Right cardiac atrium (tissue), 5 donors: ENCODE data around the gene CA10. TPM values are rescaled to one million over a fixed set of nuclear protein-coding genes. Genes with fewer than 3 reads are reported as not detected.

Experiments used
- ATAC-seq, 2 donors: fragments of 200-7000 bp; cut with Tn5 transposase; one replicate each; pipeline versions ENCODE4 v1.8.0 to v1.9.1; 2020; ENCODE audit warnings: moderate library complexity in 2 of 2, mild to moderate bottlenecking in 1 of 2
- DNase-seq, 3 donors: peaks; one replicate each; pipeline ENCODE4 v3.0.0-alpha.2; 2020
- H3K27ac ChIP-seq: one replicate; pipeline ENCODE4 v1.5.1; 2013; ENCODE audit warnings: mild to moderate bottlenecking, low read length, control low read depth, moderate library complexity
- H3K27me3 ChIP-seq: one replicate; pipeline ENCODE4 v1.6.1; 2013; ENCODE audit not compliant: control insufficient read depth, insufficient read depth
- H3K4me1 ChIP-seq: one replicate; pipeline ENCODE4 v1.6.1; 2013; ENCODE audit warnings: low read length; ENCODE audit not compliant: control insufficient read depth, insufficient read depth
- H3K4me3 ChIP-seq: one replicate; pipeline ENCODE4 v1.5.1; 2013; ENCODE audit warnings: low read length, control low read depth
- H3K9me3 ChIP-seq: one replicate; pipeline ENCODE4 v1.6.1; 2013; ENCODE audit warnings: low read length; ENCODE audit not compliant: control insufficient read depth
- WGBS: extraction: QIAGEN DNeasy Blood & Tissue Kit; methylation state at CpG from one replicate; pipeline ENCODE4 v1.1.7; 2013; 5-methylcytosine and 5-hydroxymethylcytosine counted together
- intact Hi-C, 4 donors: fragments of 100-400 bp; cut with DNase I; formaldehyde crosslinking; loops; one replicate each; pipeline versions ENCODE4 v1.11.0 to v1.14.0; 2022 to 2023
- polyA plus RNA-seq: library from polyadenylated mRNA; stranded (reverse); fragments of 200-250 nt; gene quantifications from one replicate; pipeline ENCODE4 v1.2.3, GENCODE V29; 2013
- total RNA-seq, 4 donors: library from RNA; stranded (reverse); fragmentation: NEBNext Ultra II Directional; extraction: Animal tissue kit (Norgen Biotek cat#: 25700); gene quantifications; one replicate each; pipeline ENCODE4 v1.2.1, GENCODE V29; 2021
- donor health status: healthy with polysubstance abuse.
- donor health status: DM: no; HTN: yes; CAD: no.
- donor health status: DM: no; HTN: no; CAD: no.
- donor health status: DM: no; HTN: yes; CAD: no; lungs with severe emphysema.
- donor health status: DM: yes; HTN: yes; CAD: no.

Gene CA10
- total and polyA plus RNA-seq, 5 donors: 0.05 TPM; not detected in 4

GRCh38 chr17:51702963-51703360, 455.6 kb downstream of the CA10 start:
- H3K27me3 ChIP-seq: no peaks in the 10 kb centered on the region
- H3K4me3 ChIP-seq: no peak overlapping the region
- intact Hi-C loops: loop anchor here in 1 of 4 donors (10.0 kb wide), 1 partner anchor 62 kb away; no protein-coding TSS in a partner anchor
- H3K4me1 ChIP-seq: no peaks in the 10 kb centered on the region
- peak in 1 of 2 donors; percentile 8 for ATAC-seq
- DNase-seq: no peak
- WGBS: 38% methylated on average over 3 of the region's 3 CpGs
- H3K27ac ChIP-seq: peak overlapping the region; percentile 48
- no peaks in the 10 kb centered on the region for H3K9me3 ChIP-seq

GRCh38 chr17:51701501-51701900, 457.0 kb downstream of the CA10 start:
- no peak overlapping the region for H3K4me3 ChIP-seq
- no peak for ATAC-seq
- no peaks in the 10 kb centered on the region for H3K4me1 ChIP-seq
- no peak overlapping the region for H3K27ac ChIP-seq
- intact Hi-C loops: loop anchor here in 1 of 4 donors (10.0 kb wide), 1 partner anchor 63 kb away; no protein-coding TSS in a partner anchor
- H3K9me3 ChIP-seq: no peaks in the 10 kb centered on the region
- no peaks in the 10 kb centered on the region for H3K27me3 ChIP-seq
- DNase-seq: no peak
- WGBS: 92% methylated on average over 2 of the region's 2 CpGs

- Histone ChIP-seq H3K4me1 (no peaks in the 10 kb centered on the region), H3K27ac (no peak overlapping the region), H3K27me3 (no peaks in the 10 kb centered on the region), H3K4me3 (no peak overlapping the region), H3K9me3 (no peaks in the 10 kb centered on the region)
- DNase-seq (no peak), ATAC-seq (no peak)
- intact Hi-C loops: loop anchor here in 1 of 4 donors (10.0 kb wide), 1 partner anchor 65 kb away; no protein-coding TSS in a partner anchor
- 88% methylated on average over 17 of the region's 17 CpGs for WGBS
These were observed 458.3 kb downstream of the CA10 start for GRCh38 chr17:51700011-51700760.

- H3K27ac ChIP-seq: no peak overlapping the region
- no peaks in the 10 kb centered on the region for H3K4me1 ChIP-seq
- ATAC-seq: no peak
- no peaks in the 10 kb centered on the region for H3K27me3 ChIP-seq
- DNase-seq: no peak
- 88% methylated on average over 5 of the region's 5 CpGs for WGBS
- H3K9me3 ChIP-seq: no peaks in the 10 kb centered on the region
- no peak overlapping the region for H3K4me3 ChIP-seq
- intact Hi-C loops: no loop called here
These were observed 459.2 kb downstream of the CA10 start for GRCh38 chr17:51699303-51699702.

- Histone ChIP-seq H3K9me3 (no peaks in the 10 kb centered on the region), H3K4me1 (no peaks in the 10 kb centered on the region), H3K4me3 (no peak overlapping the region), H3K27me3 (no peaks in the 10 kb centered on the region), H3K27ac (no peak overlapping the region)
- no peak for DNase-seq
- ATAC-seq: no peak
- WGBS: 63% methylated on average over 2 of the region's 2 CpGs
- intact Hi-C loops: no loop called here
These were observed 465.6 kb downstream of the CA10 start for GRCh38 chr17:51692917-51693316.

- intact Hi-C loops: no loop called here
- no peak for DNase-seq
These were observed 470.6 kb downstream of the CA10 start for GRCh38 chr17:51687887-51688286.

GRCh38 chr17:51685287-51685909, 473.1 kb downstream of the CA10 start:
- 73% methylated on average over 2 of the region's 2 CpGs for WGBS
- intact Hi-C loops: no loop called here
- Histone ChIP-seq H3K4me1 (no peaks in the 10 kb centered on the region), H3K27me3 (no peaks in the 10 kb centered on the region), H3K9me3 (no peaks in the 10 kb centered on the region), H3K4me3 (no peak overlapping the region), H3K27ac (no peak overlapping the region)
- ATAC-seq (no peak), DNase-seq (no peak)

More at GRCh38 chr17:51687887-51688286, 470.6 kb downstream of the CA10 start:
- ATAC-seq: no peak
- H3K27me3 ChIP-seq: no peaks in the 10 kb centered on the region
- H3K4me1 ChIP-seq: no peaks in the 10 kb centered on the region
- WGBS: 90% methylated on average over 3 of the region's 3 CpGs
- no peak overlapping the region for H3K4me3 ChIP-seq
- no peaks in the 10 kb centered on the region for H3K9me3 ChIP-seq
- no peak overlapping the region for H3K27ac ChIP-seq

GRCh38 chr17:51684214-51684613, 474.3 kb downstream of the CA10 start:
- DNase-seq (no peak), ATAC-seq (no peak)
- Histone ChIP-seq H3K4me1 (no peaks in the 10 kb centered on the region), H3K27ac (no peak overlapping the region), H3K27me3 (no peaks in the 10 kb centered on the region), H3K4me3 (no peak overlapping the region), H3K9me3 (no peaks in the 10 kb centered on the region)
- WGBS: 60% methylated on average over 5 of the region's 5 CpGs
- intact Hi-C loops: no loop called here

GRCh38 chr17:51683291-51683690, 475.2 kb downstream of the CA10 start:
- Histone ChIP-seq H3K9me3 (no peaks in the 10 kb centered on the region), H3K27ac (no peak overlapping the region), H3K4me1 (no peaks in the 10 kb centered on the region), H3K27me3 (no peaks in the 10 kb centered on the region), H3K4me3 (no peak overlapping the region)
- WGBS: 89% methylated on average over 10 of the region's 10 CpGs
- intact Hi-C loops: no loop called here
- DNase-seq: no peak
- ATAC-seq: no peak

- Histone ChIP-seq H3K27ac (no peak overlapping the region), H3K4me3 (no peak overlapping the region), H3K27me3 (no peaks in the 10 kb centered on the region), H3K9me3 (no peaks in the 10 kb centered on the region), H3K4me1 (no peaks in the 10 kb centered on the region)
- DNase-seq: no peak
- 62% methylated on average over 5 of the region's 5 CpGs for WGBS
- intact Hi-C loops: no loop called here
- no peak for ATAC-seq
These were observed 476.4 kb downstream of the CA10 start for GRCh38 chr17:51682115-51682514.

GRCh38 chr17:51677875-51678274, 480.6 kb downstream of the CA10 start:
- Histone ChIP-seq H3K4me1 (no peaks in the 10 kb centered on the region), H3K9me3 (no peaks in the 10 kb centered on the region), H3K27me3 (no peaks in the 10 kb centered on the region), H3K4me3 (no peak overlapping the region), H3K27ac (no peak overlapping the region)
- 90% methylated on average over 1 of the region's 1 CpG for WGBS
- intact Hi-C loops: no loop called here
- DNase-seq (no peak), ATAC-seq (no peak)
